ENCODE data around the gene ATP6V1B1.

GRCh38 chr2:70985956-70986355 is 50.3 kb downstream of the ATP6V1B1 start:
- no peak for TF ChIP-seq CTCF (IDR thresholded peaks at IDR 0.05)
- TF ChIP-seq EP300 (IDR thresholded peaks at IDR 0.05) = no peak
- no peak for TF ChIP-seq POLR2A (IDR thresholded peaks at IDR 0.05)
- TF ChIP-seq POLR2AphosphoS5 (IDR thresholded peaks at IDR 0.05) = no peak
